Calu3 (cell line): ENCODE data around the gene SMIM30. TPM values are rescaled to one million over a fixed set of nuclear protein-coding genes. Genes with fewer than 3 reads are reported as not detected.

Experiments
- BruUV-seq: library from RNA; stranded (reverse); fragments of 400-500 nt; replicated peaks from 2 replicates; lab custom pipeline; 2021; lab: Mats Ljungman, UMichigan
- CTCF ChIA-PET: fragments of 300-600 bp; sonication (Branson Sonifier 250); formaldehyde crosslinking; loops from one replicate; lab custom pipeline; 2022; ENCODE audit warnings: antibody characterized with exemption; lab: Charles Lee
- DNase-seq: peaks from one replicate; pipeline ENCODE4 v3.0.0; 2022
- H3K27ac Mint-ChIP-seq: one replicate; pipeline ENCODE4 v1.8.0; 2022; ENCODE audit warnings: mixed read lengths; ENCODE audit not compliant: unreplicated experiment
- H3K27me3 Mint-ChIP-seq: one replicate; pipeline ENCODE4 v1.8.0; 2022; ENCODE audit warnings: mixed read lengths; ENCODE audit not compliant: unreplicated experiment
- H3K36me3 Mint-ChIP-seq: one replicate; pipeline ENCODE4 v1.8.0; 2022; ENCODE audit warnings: mild to moderate bottlenecking, moderate library complexity, mixed read lengths; ENCODE audit not compliant: insufficient read depth, unreplicated experiment
- H3K4me1 Mint-ChIP-seq: one replicate; pipeline ENCODE4 v1.8.0; 2022; ENCODE audit warnings: mild to moderate bottlenecking, low read depth, mixed read lengths; ENCODE audit not compliant: unreplicated experiment
- H3K4me3 Mint-ChIP-seq: one replicate; pipeline ENCODE4 v1.8.0; 2022; ENCODE audit warnings: mild to moderate bottlenecking, low read depth, moderate library complexity, mixed read lengths; ENCODE audit not compliant: unreplicated experiment
- H3K9me3 Mint-ChIP-seq: one replicate; pipeline ENCODE4 v1.8.0; 2022; ENCODE audit warnings: low read depth, mixed read lengths; ENCODE audit not compliant: unreplicated experiment
- CTCF ChIP-seq: fragments of 200-600 bp; IDR thresholded peaks from one replicate; pipeline ENCODE4 v1.8.0; 2022; ENCODE audit warnings: antibody characterized with exemption; ENCODE audit not compliant: unreplicated experiment
- intact Hi-C: fragments of 100-400 bp; cut with micrococcal nuclease; formaldehyde crosslinking; loops from one replicate; pipeline ENCODE4 v1.10.0; 2022; ENCODE audit not compliant: unreplicated experiment
- total RNA-seq: library from RNA; stranded (reverse); gene quantifications from 2 replicates; pipeline ENCODE4 v1.2.3, GENCODE V29; 2022

Gene SMIM30
- total RNA-seq, 1 experiment from 2014 or later = 35.9 TPM

- H3K4me3 Mint-ChIP-seq = no peak overlapping the region
- no peaks in the 10 kb centered on the region for H3K36me3 Mint-ChIP-seq
- DNase-seq = no peak
- TF ChIP-seq CTCF = no peak
- CTCF ChIA-PET = no interaction called here
- intact Hi-C loops = no loop called here
- H3K4me1 Mint-ChIP-seq = no peaks in the 10 kb centered on the region
- no peaks in the 10 kb centered on the region for H3K9me3 Mint-ChIP-seq
- H3K27ac Mint-ChIP-seq = no peak overlapping the region
- H3K27me3 Mint-ChIP-seq = no peaks in the 10 kb centered on the region
- BruUV-seq = no TSS peak
These were observed 40.0 kb downstream of the SMIM30 start for GRCh38 chr7:113078331-113078730.

- no peaks in the 10 kb centered on the region for H3K27me3 Mint-ChIP-seq
- CTCF ChIA-PET = no interaction called here
- no peak for DNase-seq
These were observed 41.7 kb downstream of the SMIM30 start for GRCh38 chr7:113076703-113077102.

GRCh38 chr7:113071465-113071864, 46.9 kb downstream of the SMIM30 start:
- CTCF ChIA-PET = interaction anchor here (0.6 kb wide), 1 partner anchor 522 kb away, joined by 3 read pairs; no protein-coding TSS in a partner anchor
- no peak for TF ChIP-seq CTCF
- no peaks in the 10 kb centered on the region for H3K36me3 Mint-ChIP-seq
- no TSS peak for BruUV-seq
- peaks cover 2% of the 10 kb centered on the region for H3K9me3 Mint-ChIP-seq
- H3K4me1 Mint-ChIP-seq = no peaks in the 10 kb centered on the region
- no peak overlapping the region for H3K27ac Mint-ChIP-seq
- intact Hi-C loops = no loop called here
- no peak for DNase-seq
- H3K27me3 Mint-ChIP-seq = no peaks in the 10 kb centered on the region
- H3K4me3 Mint-ChIP-seq = no peak overlapping the region

More at GRCh38 chr7:113076703-113077102, 41.7 kb downstream of the SMIM30 start:
- BruUV-seq = no TSS peak
- no peak overlapping the region for H3K27ac Mint-ChIP-seq
- H3K4me3 Mint-ChIP-seq = no peak overlapping the region
- no peaks in the 10 kb centered on the region for H3K9me3 Mint-ChIP-seq
- H3K4me1 Mint-ChIP-seq = no peaks in the 10 kb centered on the region
- no peak for TF ChIP-seq CTCF
- H3K36me3 Mint-ChIP-seq = no peaks in the 10 kb centered on the region
- intact Hi-C loops = no loop called here

Other genes starting within 250 kb of the SMIM30 start
- gene GPR85, start 31.7 kb downstream of the SMIM30 start, total RNA-seq = not detected in 2 replicates